Sigmoid colon (tissue), 7 donors: Measurements from ENCODE around the gene TMEM114. TPM values are rescaled to one million over a fixed set of nuclear protein-coding genes. Genes with fewer than 3 reads are reported as not detected.

Source experiments
- DNase-seq: peaks from one replicate; pipeline ENCODE4 v3.0.0-alpha.2; 2019
- H3K27ac ChIP-seq, 4 donors: fragments of 200-600 bp; sonication (generic); one replicate each; pipeline ENCODE4 v1.5.1; 2016 to 2019; ENCODE audit warnings: mild to moderate bottlenecking in 1 of 4
- H3K27me3 ChIP-seq, 3 donors: fragments of 200-600 bp; sonication (generic); one replicate each; pipeline ENCODE4 v1.5.1; 2019; ENCODE audit warnings: mild to moderate bottlenecking in 1 of 3
- H3K36me3 ChIP-seq, 4 donors: fragments of 200-600 bp; sonication (generic); one replicate each; pipeline ENCODE4 v1.5.1; 2016 to 2019
- H3K4me1 ChIP-seq, 4 donors: fragments of 200-600 bp; sonication (generic); one replicate each; pipeline ENCODE4 v1.5.1; 2017 to 2019
- H3K4me3 ChIP-seq, 4 donors: fragments of 200-600 bp; sonication (generic); one replicate each; pipeline ENCODE4 v1.5.1; 2017 to 2019; ENCODE audit warnings: mild to moderate bottlenecking in 2 of 4, moderate library complexity in 1 of 4
- H3K9me3 ChIP-seq, 4 donors: fragments of 200-600 bp in 3 of 4; sonication (generic) in 3 of 4; one replicate each; pipeline versions ENCODE4 v1.5.1 to v1.6.1; 2013 to 2019
- EP300 ChIP-seq, 4 donors: sonication (generic); formaldehyde crosslinking; IDR thresholded peaks; one replicate each; pipeline ENCODE4 v1.6.1; 2017; ENCODE audit warnings: antibody characterized with exemption in 4 of 4
- POLR2A ChIP-seq, 2 donors: fragments of 450-650 bp; IDR thresholded peaks; one replicate each; pipeline ENCODE4 v1.6.1; 2016; ENCODE audit warnings: antibody characterized with exemption in 2 of 2, mild to moderate bottlenecking in 2 of 2, moderate library complexity in 2 of 2
- POLR2AphosphoS5 ChIP-seq, 4 donors: sonication (generic); formaldehyde crosslinking; IDR thresholded peaks; one replicate each; pipeline ENCODE4 v1.6.1; 2017; ENCODE audit warnings: antibody characterized with exemption in 4 of 4
- WGBS, 2 donors: extraction: QIAGEN DNeasy Blood & Tissue Kit; methylation state at CpG; one replicate each; pipeline ENCODE4 v1.1.7; 2013; 5-methylcytosine and 5-hydroxymethylcytosine counted together
- intact Hi-C: fragments of 100-400 bp; cut with DNase I; formaldehyde crosslinking; loops from one replicate; pipeline ENCODE4 v1.15.1; 2023
- polyA plus RNA-seq, 3 donors: library from polyadenylated mRNA; stranded (reverse); fragments of 200-250 nt; gene quantifications; one replicate each; pipeline ENCODE4 v1.2.3, GENCODE V29; 2013
- total RNA-seq, 4 donors: library from RNA; depleted of rRNA; stranded (reverse); fragments of >200 nt; gene quantifications; one replicate each; pipeline ENCODE4 v1.1.0, GENCODE V29; 2016
- TF ChIP-seq, protein P1 (sequence below), 4 experiments: fragments of 450-650 bp in 3 of 4; fragments of 200-600 bp in 1 of 4; IDR thresholded peaks; one replicate each; pipeline ENCODE4 v1.5.1; 2016 to 2019; ENCODE audit warnings: antibody characterized with exemption in 4 of 4, mild to moderate bottlenecking in 3 of 4, moderate library complexity in 2 of 4
- donor health status: healthy with polysubstance abuse.
- donor health status: Bipolar disorder and iron deficiency.
- donor health status: healthy.

The TMEM114 gene
- total and polyA plus RNA-seq, 7 donors: not detected

DNA sequence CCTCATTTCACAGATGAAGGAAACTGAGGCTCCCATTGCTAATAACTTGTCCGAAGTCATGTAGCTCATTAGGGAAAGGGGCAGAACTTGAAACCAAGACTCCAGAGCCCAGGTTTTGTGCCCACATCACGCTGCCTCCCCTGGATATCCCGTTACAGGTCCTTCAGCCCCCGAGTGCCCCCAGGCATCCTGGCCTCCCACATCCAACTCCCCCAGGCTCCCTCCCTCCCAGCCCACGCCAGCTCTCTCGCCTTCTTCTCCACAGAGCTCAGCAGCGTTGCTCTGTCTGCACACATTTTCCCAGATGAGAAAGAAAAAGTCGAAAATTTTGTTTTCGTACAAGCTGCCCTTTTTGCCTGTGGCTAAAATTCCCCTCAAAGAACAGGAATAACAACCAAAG lies 16.9 kb upstream of the TMEM114 start:
- TF ChIP-seq POLR2AphosphoS5 (IDR thresholded peaks at IDR 0.05) (no peak), POLR2A (IDR thresholded peaks at IDR 0.05) (no peak), EP300 (IDR thresholded peaks at IDR 0.05) (no peak)
- TF ChIP-seq, protein P1, sequence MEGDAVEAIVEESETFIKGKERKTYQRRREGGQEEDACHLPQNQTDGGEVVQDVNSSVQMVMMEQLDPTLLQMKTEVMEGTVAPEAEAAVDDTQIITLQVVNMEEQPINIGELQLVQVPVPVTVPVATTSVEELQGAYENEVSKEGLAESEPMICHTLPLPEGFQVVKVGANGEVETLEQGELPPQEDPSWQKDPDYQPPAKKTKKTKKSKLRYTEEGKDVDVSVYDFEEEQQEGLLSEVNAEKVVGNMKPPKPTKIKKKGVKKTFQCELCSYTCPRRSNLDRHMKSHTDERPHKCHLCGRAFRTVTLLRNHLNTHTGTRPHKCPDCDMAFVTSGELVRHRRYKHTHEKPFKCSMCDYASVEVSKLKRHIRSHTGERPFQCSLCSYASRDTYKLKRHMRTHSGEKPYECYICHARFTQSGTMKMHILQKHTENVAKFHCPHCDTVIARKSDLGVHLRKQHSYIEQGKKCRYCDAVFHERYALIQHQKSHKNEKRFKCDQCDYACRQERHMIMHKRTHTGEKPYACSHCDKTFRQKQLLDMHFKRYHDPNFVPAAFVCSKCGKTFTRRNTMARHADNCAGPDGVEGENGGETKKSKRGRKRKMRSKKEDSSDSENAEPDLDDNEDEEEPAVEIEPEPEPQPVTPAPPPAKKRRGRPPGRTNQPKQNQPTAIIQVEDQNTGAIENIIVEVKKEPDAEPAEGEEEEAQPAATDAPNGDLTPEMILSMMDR (IDR thresholded peaks at IDR 0.05): no peak
- no peak for DNase-seq
- Histone ChIP-seq H3K4me3 (no peak overlapping the region), H3K27me3 (peaks cover 0 to 14% (median 0%) of the 10 kb centered on the region in 3 donors), H3K9me3 (no peaks in the 10 kb centered on the region), H3K36me3 (no peaks in the 10 kb centered on the region), H3K27ac (no peak overlapping the region), H3K4me1 (no peaks in the 10 kb centered on the region)
- WGBS, 2 donors: 79 to 80% methylated on average over 9 of the region's 9 CpGs
- intact Hi-C loops: no loop called here

DNA sequence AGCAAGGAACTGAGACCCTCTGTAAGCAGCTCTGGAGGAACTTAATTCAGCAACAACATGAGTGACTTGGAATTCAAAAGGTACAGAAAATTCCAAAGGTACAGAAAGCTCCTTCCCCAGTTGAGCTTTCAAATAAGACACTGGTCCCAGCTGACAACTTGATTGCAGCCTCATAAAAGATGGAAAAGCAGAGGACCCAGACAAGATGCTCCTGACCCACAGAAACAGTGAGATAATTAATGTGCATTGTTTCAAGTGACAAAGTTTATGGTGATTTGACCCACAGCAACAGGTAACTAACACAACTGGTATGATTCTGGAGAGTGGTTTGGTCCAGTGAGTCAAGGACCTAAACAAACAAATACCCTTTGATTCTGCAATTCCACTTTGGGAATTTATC lies 15.2 kb upstream of the TMEM114 start:
- Histone ChIP-seq H3K4me3 (no peak overlapping the region), H3K9me3 (no peaks in the 10 kb centered on the region), H3K27ac (no peak overlapping the region), H3K27me3 (peaks cover 0 to 14% (median 0%) of the 10 kb centered on the region in 3 donors), H3K4me1 (no peaks in the 10 kb centered on the region), H3K36me3 (no peaks in the 10 kb centered on the region)
- DNase-seq: no peak
- TF ChIP-seq POLR2AphosphoS5 (IDR thresholded peaks at IDR 0.05) (no peak), POLR2A (IDR thresholded peaks at IDR 0.05) (no peak)
- intact Hi-C loops: no loop called here

- intact Hi-C loops: no loop called here
- H3K9me3 ChIP-seq: peaks cover 0 to 4% (median 3%) of the 10 kb centered on the region in 4 donors
- WGBS, 2 donors: 64 to 65% methylated on average over 11 of the region's 11 CpGs
- DNase-seq: no peak
- TF ChIP-seq POLR2A (IDR thresholded peaks at IDR 0.05): no peak
- TF ChIP-seq EP300 (IDR thresholded peaks at IDR 0.05): no peak
- TF ChIP-seq, protein P1 (IDR thresholded peaks at IDR 0.05): no peak
- no peak for TF ChIP-seq POLR2AphosphoS5 (IDR thresholded peaks at IDR 0.05)
- no peak overlapping the region for H3K27ac ChIP-seq
- H3K36me3 ChIP-seq: no peaks in the 10 kb centered on the region
- no peaks in the 10 kb centered on the region for H3K4me1 ChIP-seq
- H3K27me3 ChIP-seq: no peaks in the 10 kb centered on the region
- no peak overlapping the region for H3K4me3 ChIP-seq
These were observed 9.9 kb upstream of the TMEM114 start for GRCh38 chr16:8600144-8600775.

- Histone ChIP-seq H3K27me3 (peaks cover 0 to 19% (median 0%) of the 10 kb centered on the region in 3 donors), H3K4me1 (no peaks in the 10 kb centered on the region), H3K4me3 (no peak overlapping the region), H3K9me3 (peaks cover 0 to 4% (median 3%) of the 10 kb centered on the region in 4 donors), H3K36me3 (no peaks in the 10 kb centered on the region), H3K27ac (no peak overlapping the region)
- DNase-seq: no peak
- 93% methylated on average over 1 of the region's 1 CpG for WGBS, 2 donors
- TF ChIP-seq EP300 (IDR thresholded peaks at IDR 0.05): no peak
- no peak for TF ChIP-seq POLR2A (IDR thresholded peaks at IDR 0.05)
- TF ChIP-seq, protein P1 (IDR thresholded peaks at IDR 0.05): no peak
- TF ChIP-seq POLR2AphosphoS5 (IDR thresholded peaks at IDR 0.05): no peak
- intact Hi-C loops: no loop called here
These were observed 6.3 kb upstream of the TMEM114 start for GRCh38 chr16:8596581-8596980.

DNA sequence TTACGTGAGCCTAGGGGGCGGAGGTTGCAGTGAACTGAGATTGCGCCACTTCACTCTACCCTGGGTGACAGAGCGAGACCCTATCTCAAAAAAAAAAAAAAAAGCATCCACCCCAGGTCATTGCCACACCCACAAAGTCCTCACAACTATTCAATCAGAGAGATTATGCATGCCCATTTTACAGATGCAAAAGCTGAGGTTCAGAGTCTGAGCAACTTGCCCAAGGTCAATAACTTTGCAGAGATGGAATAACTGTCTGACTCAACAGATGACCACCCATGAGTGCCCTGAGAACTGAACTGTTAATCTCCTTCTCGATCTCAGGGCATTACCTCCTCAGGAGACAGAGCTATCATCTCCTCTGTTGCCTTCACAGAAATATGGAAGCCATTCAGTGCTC lies 5.5 kb upstream of the TMEM114 start:
- 93 to 95% methylated on average over 5 of the region's 5 CpGs for WGBS, 2 donors
- H3K9me3 ChIP-seq: peaks cover 0 to 4% (median 3%) of the 10 kb centered on the region in 4 donors
- H3K27ac ChIP-seq: no peak overlapping the region
- no peaks in the 10 kb centered on the region for H3K36me3 ChIP-seq
- H3K4me1 ChIP-seq: no peaks in the 10 kb centered on the region
- H3K27me3 ChIP-seq: peaks cover 0 to 25% (median 7%) of the 10 kb centered on the region in 3 donors
- TF ChIP-seq POLR2AphosphoS5 (IDR thresholded peaks at IDR 0.05) (no peak), POLR2A (IDR thresholded peaks at IDR 0.05) (no peak), EP300 (IDR thresholded peaks at IDR 0.05) (no peak)
- TF ChIP-seq, protein P1 (IDR thresholded peaks at IDR 0.05): no peak
- no peak for DNase-seq
- intact Hi-C loops: no loop called here
- no peak overlapping the region for H3K4me3 ChIP-seq
